Right lobe of liver (tissue), 4 donors: Measurements from ENCODE around the gene DLEC1.

Experiments used
- POLR2A ChIP-seq: fragments of 450-650 bp; IDR thresholded peaks from one replicate; pipeline ENCODE4 v1.6.1; 2017; ENCODE audit warnings: antibody characterized with exemption, mild to moderate bottlenecking
- TF ChIP-seq, protein P1 (sequence below), 4 donors: fragments of 200-600 bp in 3 of 4; fragments of 450-650 bp in 1 of 4; IDR thresholded peaks; one replicate each; pipeline versions ENCODE4 v1.5.1 to v1.8.0; 2016 to 2022; ENCODE audit warnings: antibody characterized with exemption in 4 of 4, mild to moderate bottlenecking in 2 of 4
- donor health status: DM: no; HTN: no; CAD: no.
- donor health status: DM: no; HTN: no; CAD: no.
- donor health status: DM: no; HTN: yes; CAD: no.

DNA sequence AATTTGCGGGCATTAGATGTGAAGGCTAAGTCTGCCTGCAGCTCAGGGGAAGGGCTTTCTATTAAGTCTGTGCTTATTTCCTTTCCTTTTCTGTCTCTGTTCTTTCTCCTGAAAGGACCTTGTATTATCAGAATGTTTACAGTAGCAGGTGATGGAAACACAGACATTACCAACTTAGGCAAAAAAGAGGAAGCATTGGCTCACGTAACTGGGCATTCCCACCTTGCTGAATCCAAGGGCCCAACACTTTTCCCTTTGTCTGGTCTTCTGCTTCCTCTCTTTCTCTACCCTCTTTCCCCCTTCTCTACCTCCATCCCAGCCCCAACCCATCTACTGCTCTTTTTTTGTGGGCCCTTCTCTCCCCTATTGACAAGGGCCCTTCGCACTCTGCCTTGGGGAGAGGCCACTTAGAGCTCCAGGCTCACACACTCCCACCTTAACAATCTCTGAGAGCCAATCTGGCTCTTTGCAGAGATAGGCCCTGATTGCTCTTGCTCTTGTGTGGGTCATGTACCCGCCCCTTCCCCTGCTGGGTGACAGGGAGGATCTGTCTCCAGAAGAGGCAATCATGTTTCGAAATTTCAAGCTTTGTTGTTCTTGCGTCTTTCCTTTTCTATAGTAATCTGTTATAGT lies 62.9 kb downstream of the DLEC1 start:
- TF ChIP-seq, protein P1, sequence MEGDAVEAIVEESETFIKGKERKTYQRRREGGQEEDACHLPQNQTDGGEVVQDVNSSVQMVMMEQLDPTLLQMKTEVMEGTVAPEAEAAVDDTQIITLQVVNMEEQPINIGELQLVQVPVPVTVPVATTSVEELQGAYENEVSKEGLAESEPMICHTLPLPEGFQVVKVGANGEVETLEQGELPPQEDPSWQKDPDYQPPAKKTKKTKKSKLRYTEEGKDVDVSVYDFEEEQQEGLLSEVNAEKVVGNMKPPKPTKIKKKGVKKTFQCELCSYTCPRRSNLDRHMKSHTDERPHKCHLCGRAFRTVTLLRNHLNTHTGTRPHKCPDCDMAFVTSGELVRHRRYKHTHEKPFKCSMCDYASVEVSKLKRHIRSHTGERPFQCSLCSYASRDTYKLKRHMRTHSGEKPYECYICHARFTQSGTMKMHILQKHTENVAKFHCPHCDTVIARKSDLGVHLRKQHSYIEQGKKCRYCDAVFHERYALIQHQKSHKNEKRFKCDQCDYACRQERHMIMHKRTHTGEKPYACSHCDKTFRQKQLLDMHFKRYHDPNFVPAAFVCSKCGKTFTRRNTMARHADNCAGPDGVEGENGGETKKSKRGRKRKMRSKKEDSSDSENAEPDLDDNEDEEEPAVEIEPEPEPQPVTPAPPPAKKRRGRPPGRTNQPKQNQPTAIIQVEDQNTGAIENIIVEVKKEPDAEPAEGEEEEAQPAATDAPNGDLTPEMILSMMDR (IDR thresholded peaks at IDR 0.05): no peak
- no peak for TF ChIP-seq POLR2A
